GM10266 (cell line): Measurements from ENCODE around the gene ELFN1.

Experiments
- DNase-seq: peaks from one replicate; pipeline ENCODE4 v3.0.0; 2012; ENCODE audit errors: extremely low spot score
- TF ChIP-seq, protein P1 (sequence below): IDR thresholded peaks from 2 replicates; pipeline ENCODE4 v1.5.1; 2012; ENCODE audit warnings: mild to moderate bottlenecking, low read depth; ENCODE audit not compliant: control insufficient read depth, insufficient read depth; ENCODE audit errors: missing control alignments

ELFN1 gene

DNA sequence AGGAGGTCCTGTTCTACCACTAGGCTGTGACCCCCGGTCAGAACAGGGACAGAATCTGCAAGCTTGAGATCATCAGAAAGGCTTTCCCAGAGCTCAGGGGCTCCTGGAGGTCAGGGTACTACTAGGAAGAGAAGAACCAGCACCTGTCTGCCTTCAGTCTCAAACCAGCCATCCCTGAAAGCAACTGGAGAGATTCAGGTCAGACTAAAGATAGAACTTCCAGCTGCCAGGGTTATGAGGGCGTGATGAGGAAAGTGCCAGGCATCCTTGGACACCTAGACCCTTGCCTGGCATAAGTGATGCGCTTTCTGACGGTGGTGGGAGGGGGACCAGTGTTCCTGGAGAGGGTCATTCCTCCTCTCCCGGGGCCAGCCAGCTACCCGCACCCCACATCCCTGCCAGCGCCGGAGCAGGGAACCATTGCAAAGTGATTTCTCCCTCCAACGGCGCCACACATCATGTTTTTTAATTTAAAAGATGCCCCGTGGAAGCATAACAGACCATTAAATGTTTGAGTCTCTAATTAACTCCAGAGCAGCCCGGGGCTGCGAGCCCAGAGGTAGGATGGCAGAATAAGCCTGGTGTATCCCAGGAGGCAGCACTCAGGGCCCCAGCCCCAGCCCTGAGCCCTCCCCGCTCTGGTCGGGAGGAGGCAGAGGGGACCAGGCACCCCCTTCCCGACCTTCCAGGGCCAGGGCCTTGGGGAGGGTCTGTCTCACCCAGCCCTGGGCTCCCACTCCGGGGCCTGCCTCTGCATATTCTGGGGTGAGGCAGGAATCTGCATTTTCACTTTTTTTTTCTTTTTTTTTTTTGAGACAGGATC lies 64.0 kb downstream of the ELFN1 start:
- DNase-seq, result no peak
- TF ChIP-seq, protein P1, sequence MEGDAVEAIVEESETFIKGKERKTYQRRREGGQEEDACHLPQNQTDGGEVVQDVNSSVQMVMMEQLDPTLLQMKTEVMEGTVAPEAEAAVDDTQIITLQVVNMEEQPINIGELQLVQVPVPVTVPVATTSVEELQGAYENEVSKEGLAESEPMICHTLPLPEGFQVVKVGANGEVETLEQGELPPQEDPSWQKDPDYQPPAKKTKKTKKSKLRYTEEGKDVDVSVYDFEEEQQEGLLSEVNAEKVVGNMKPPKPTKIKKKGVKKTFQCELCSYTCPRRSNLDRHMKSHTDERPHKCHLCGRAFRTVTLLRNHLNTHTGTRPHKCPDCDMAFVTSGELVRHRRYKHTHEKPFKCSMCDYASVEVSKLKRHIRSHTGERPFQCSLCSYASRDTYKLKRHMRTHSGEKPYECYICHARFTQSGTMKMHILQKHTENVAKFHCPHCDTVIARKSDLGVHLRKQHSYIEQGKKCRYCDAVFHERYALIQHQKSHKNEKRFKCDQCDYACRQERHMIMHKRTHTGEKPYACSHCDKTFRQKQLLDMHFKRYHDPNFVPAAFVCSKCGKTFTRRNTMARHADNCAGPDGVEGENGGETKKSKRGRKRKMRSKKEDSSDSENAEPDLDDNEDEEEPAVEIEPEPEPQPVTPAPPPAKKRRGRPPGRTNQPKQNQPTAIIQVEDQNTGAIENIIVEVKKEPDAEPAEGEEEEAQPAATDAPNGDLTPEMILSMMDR, result no peak

DNA sequence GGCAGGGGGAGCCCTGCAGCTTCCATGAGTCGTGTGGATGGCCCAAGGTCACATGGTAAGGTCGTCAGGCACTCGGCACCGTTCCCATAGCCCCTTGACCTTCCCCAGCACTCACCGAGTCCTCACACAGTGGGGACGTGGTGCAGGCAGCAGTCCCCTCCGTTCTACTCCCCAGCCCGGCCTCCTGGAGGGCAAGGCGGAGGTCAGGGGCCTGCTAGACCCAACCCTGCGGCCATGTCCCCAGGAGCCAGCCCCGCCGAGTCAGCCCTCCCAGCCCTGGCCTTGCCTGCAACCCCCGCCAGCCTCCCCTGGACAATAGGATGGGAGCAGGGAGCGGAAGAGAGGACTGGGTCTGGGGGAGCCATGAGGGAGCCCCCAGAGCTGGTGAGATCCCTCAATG lies 65.2 kb downstream of the ELFN1 start:
- DNase-seq, result no peak
- TF ChIP-seq, protein P1, result no peak

DNA sequence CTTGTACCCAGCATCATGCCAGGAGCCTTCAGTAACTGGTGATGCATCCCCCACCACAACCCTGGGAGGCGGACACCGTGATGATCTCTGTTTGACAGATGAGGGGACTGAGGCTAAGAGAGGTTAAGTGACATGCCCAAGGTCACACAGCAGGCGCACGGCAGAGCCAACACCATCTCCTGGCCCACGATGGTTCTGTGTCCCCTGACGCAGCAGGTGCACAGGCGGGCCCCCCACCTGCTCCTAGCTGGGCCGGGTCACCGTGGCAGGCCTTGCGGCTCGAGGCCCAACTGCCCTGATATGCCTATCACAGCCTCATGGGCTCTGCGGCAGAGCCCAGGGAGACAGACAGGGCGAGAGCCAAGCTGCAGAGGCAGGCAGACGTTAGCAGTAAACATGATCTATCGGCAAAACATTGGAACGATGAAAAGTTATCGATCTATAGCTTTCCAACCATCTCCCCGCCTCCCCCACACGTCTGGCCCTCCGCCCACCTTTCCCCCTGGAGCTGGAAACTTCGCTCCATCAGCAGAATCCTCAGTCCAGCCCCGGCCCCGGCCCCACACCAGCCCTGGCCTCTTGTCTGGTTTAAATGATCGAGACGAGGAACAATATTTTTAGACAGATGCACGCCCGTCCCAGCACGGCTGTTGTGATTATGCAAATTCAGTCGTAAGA lies 65.9 kb downstream of the ELFN1 start:
- no peak for DNase-seq
- TF ChIP-seq, protein P1, result no peak

DNA sequence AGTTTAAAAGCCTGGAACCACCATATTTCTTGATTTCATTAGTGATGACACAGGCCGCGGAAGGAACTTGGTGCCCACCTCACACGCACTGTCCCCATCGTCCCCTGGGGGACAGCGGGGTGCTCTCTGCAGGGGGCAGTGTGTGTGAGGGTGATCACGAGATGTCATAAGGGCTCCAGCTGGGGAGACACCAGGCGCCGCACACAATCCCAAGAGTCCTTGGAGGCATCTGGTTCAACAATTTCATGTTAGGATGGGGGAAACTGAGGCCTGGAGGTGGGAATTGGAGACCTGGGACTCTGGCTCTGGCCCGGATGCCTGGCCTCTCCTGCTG lies 66.4 kb downstream of the ELFN1 start:
- DNase-seq, result no peak
- TF ChIP-seq, protein P1, result no peak

DNA sequence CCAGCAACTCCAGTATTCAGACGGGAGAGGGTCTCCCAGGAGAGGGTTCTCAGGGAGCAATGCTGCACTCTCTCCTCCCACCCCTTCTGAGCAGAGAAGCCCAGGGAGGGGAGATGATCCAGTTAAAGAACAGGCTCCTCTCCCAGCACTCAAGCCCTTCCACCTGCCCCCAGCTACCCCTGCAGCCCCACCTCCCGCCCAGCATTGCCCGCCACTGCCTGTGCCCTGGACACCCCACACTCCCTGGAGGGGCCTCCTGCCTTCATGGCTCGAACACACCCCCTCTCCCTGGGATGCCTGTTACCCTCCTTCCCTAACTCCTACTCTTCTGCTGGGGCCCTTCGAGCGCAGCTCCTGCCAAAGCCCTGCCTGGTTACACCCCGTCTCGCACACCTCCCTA lies 66.8 kb downstream of the ELFN1 start:
- DNase-seq, result no peak
- TF ChIP-seq, protein P1, result no peak

DNA sequence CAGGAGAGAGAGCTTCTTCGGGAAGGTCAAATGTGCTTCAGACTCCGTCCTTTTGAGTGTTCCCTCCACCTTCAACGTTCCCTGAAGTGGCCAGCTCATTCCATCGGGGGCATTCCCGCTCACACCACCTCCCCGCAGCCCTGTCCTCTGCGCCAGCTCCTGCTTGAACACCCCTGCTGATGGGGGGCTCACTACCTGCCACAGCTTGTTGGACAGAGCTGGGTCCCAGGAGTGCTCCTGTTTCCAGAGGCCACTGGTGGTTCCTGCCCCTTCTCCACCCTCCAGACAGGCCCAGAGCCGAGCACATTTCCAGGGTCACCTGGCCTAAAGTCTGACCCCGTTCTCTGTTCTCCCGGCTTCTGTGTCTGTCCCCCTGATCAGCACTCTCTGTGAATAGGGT lies 67.4 kb downstream of the ELFN1 start:
- TF ChIP-seq, protein P1, result no peak
- no peak for DNase-seq

DNA sequence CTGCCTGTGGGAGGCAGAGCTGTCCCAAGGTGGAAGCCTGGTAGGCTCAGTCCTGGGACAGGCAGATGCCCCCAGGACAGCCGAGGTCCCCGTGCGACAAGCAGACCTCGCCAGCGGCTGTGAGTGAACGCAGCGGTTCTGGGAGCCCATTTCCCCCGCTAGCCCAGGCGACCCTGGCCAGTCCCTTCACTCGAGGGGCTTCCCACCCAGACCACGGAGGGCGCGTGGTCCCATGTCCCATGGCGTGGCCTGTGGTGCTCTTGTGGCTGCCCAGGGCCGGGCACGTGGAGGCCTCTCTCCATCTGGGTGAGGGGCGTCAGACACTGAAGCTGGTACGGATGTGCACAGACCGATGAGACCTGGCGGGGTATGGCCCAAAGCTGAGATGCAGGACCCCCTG lies 67.9 kb downstream of the ELFN1 start:
- TF ChIP-seq, protein P1, result no peak
- DNase-seq, result no peak
